Measurements from ENCODE around the gene ZBTB45.

DNA sequence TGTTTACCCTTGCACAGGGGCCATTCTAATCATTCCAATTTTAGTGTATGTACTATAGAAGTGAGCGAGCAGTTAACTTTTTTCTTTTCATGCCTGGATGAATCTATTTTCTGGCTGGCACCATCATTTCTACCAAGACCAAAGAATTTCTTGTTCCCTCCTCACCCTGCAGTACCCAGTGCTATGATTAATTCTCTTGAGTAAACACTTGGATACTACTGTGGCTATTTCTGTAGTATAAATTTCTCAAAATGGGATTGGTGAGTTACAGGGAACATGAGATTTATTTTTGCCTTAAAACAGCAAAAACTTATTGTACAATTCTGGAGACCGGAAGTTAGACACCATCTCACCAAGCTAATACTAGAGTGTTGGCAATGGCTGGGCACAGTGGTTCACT lies 35.8 kb downstream of the ZBTB45 start:
- no peak for TF ChIP-seq ARNTL (CRISPR knock-in tag; IDR thresholded peaks at IDR 0.05; ENCODE audit: borderline replicate concordance, low read depth)
- no peak for TF ChIP-seq ZNF70 (CRISPR knock-in tag; IDR thresholded peaks at IDR 0.05)
- TF ChIP-seq, protein P1, sequence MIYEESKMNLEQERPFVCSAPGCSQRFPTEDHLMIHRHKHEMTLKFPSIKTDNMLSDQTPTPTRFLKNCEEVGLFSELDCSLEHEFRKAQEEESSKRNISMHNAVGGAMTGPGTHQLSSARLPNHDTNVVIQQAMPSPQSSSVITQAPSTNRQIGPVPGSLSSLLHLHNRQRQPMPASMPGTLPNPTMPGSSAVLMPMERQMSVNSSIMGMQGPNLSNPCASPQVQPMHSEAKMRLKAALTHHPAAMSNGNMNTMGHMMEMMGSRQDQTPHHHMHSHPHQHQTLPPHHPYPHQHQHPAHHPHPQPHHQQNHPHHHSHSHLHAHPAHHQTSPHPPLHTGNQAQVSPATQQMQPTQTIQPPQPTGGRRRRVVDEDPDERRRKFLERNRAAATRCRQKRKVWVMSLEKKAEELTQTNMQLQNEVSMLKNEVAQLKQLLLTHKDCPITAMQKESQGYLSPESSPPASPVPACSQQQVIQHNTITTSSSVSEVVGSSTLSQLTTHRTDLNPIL (CRISPR knock-in tag; IDR thresholded peaks at IDR 0.05; ENCODE audit: low read depth), result no peak
- no peak for TF ChIP-seq ZFP30 (CRISPR knock-in tag; IDR thresholded peaks at IDR 0.05)
- TF ChIP-seq SNAI2 (CRISPR knock-in tag; IDR thresholded peaks at IDR 0.05), result no peak
- TF ChIP-seq ZFP3 (CRISPR knock-in tag; IDR thresholded peaks at IDR 0.05), result no peak
- TF ChIP-seq, protein P2, sequence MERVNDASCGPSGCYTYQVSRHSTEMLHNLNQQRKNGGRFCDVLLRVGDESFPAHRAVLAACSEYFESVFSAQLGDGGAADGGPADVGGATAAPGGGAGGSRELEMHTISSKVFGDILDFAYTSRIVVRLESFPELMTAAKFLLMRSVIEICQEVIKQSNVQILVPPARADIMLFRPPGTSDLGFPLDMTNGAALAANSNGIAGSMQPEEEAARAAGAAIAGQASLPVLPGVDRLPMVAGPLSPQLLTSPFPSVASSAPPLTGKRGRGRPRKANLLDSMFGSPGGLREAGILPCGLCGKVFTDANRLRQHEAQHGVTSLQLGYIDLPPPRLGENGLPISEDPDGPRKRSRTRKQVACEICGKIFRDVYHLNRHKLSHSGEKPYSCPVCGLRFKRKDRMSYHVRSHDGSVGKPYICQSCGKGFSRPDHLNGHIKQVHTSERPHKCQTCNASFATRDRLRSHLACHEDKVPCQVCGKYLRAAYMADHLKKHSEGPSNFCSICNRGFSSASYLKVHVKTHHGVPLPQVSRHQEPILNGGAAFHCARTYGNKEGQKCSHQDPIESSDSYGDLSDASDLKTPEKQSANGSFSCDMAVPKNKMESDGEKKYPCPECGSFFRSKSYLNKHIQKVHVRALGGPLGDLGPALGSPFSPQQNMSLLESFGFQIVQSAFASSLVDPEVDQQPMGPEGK (CRISPR knock-in tag; IDR thresholded peaks at IDR 0.05; ENCODE audit: borderline replicate concordance), result no peak
- TF ChIP-seq OSR1 (CRISPR knock-in tag; IDR thresholded peaks at IDR 0.05), result no peak
- TF ChIP-seq ESRRG (CRISPR knock-in tag; IDR thresholded peaks at IDR 0.05), result no peak
- no peak for TF ChIP-seq ZNF565 (CRISPR knock-in tag; conservative IDR thresholded peaks at IDR 0.05; ENCODE audit: low read depth)
- TF ChIP-seq RARB (CRISPR knock-in tag; IDR thresholded peaks at IDR 0.05), result no peak
- TF ChIP-seq CSDC2 (CRISPR knock-in tag; IDR thresholded peaks at IDR 0.05), result no peak
- TF ChIP-seq ZNF8 (CRISPR knock-in tag; IDR thresholded peaks at IDR 0.05), result no peak
- TF ChIP-seq PPARA (CRISPR knock-in tag; IDR thresholded peaks at IDR 0.05; ENCODE audit: borderline replicate concordance), result no peak

Data from SK-N-SH treated with all-trans-retinoic acid at 6 μM for 48 hours (cell line).